ENCODE data around the gene RAG1.

DNA sequence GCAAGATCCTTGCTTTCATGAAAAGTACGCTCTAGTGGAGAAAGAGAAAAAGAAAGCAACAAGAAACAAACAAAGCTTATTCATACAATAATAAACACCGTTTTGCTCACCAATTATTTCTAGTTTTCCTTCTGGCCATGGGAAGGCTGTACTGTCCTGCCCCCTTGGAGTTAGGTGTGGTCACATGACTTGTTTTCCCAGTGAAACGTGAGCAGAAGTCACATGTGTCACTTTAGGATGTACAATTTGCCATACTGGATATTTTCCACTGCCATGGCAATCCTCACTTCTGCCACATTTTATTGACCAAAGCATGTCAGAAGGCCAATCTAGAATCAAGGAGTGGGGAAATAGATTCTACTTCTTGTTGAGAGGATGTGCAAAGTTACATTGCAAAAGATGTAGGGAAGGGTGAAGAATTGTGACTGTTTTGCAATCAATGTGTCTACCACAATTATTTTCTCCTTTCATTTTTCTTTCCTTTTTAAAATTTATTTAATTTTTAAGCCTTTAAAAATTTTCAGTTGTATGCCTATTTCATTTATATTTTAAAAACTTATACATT, 33.4 kb upstream of the RAG1 start:
- TF ChIP-seq YY1 (IDR thresholded peaks at IDR 0.05; ENCODE audit: insufficient read depth, insufficient read length) = no peak
- no peak for TF ChIP-seq ZNF274 (IDR thresholded peaks at IDR 0.05; ENCODE audit: low read depth, low read length)
- no peak for TF ChIP-seq SUZ12 (IDR thresholded peaks at IDR 0.05; ENCODE audit: extremely low read depth, insufficient read depth, insufficient read length)

Measured in NT2/D1 (cell line).